HEK293 (cell line): ENCODE results near the gene EEIG2.
"Not testable (repeated sequence)": the region's sequence is repeated elsewhere in the genome, so short reads cannot be mapped to it uniquely, and the experiment has no call there.

Source experiments
- CTCF ChIA-PET: fragments of 350-600 bp; formaldehyde crosslinking; extraction: SDS; loops from one replicate; lab custom pipeline; 2021; ENCODE audit warnings: antibody characterized with exemption; lab: Yijun Ruan, JAX
- POLR2A ChIA-PET: fragments of 300-600 bp; formaldehyde crosslinking; extraction: SDS; loops from one replicate; lab custom pipeline; 2020; ENCODE audit warnings: antibody characterized with exemption, inconsistent platforms; lab: Yijun Ruan, JAX
- H3K27ac ChIP-seq: fragments of 200-500 bp; sonication (Bioruptor generic); 2 replicates; pipeline ENCODE4 v1.5.1; 2014; ENCODE audit warnings: low read depth, low read length, control low read depth, inconsistent platforms; ENCODE audit errors: extremely low read depth
- H3K36me3 ChIP-seq, 2 experiments: fragments of 200-500 bp in 1 of 2; sonication (Bioruptor generic) in 1 of 2; 1 replicate in 1 of 2; 2 replicates in 1 of 2; pipeline ENCODE4 v1.5.1; 2014 to 2017; ENCODE audit warnings: inconsistent platforms in 2 of 2, low read length in 2 of 2; ENCODE audit not compliant: control insufficient read depth in 2 of 2, insufficient read depth in 1 of 2
- H3K4me1 ChIP-seq: fragments of 200-500 bp; sonication (Bioruptor generic); 2 replicates; pipeline ENCODE4 v1.5.1; 2014; ENCODE audit warnings: mild to moderate bottlenecking, low read length, inconsistent platforms; ENCODE audit not compliant: control insufficient read depth, insufficient read depth
- H3K4me3 ChIP-seq: 2 replicates; pipeline ENCODE4 v1.5.1; 2011; ENCODE audit warnings: low read depth, mild to moderate bottlenecking, control low read depth, low read length, moderate library complexity
- H3K9me3 ChIP-seq: fragments of 200-500 bp; sonication (Bioruptor generic); 2 replicates; pipeline ENCODE4 v1.5.1; 2014; ENCODE audit warnings: low read depth, low read length, inconsistent platforms; ENCODE audit not compliant: control insufficient read depth, insufficient read depth
- SP3 ChIP-seq: fragments of 450-650 bp; formaldehyde crosslinking; IDR thresholded peaks from 2 replicates; pipeline ENCODE4 v1.5.1; 2016; ENCODE audit warnings: missing biosample characterization, missing genetic modification characterization
- ZNF174 ChIP-seq: fragments of 450-650 bp; formaldehyde crosslinking; IDR thresholded peaks from 2 replicates; pipeline ENCODE4 v1.5.0; 2017; ENCODE audit warnings: missing biosample characterization, mild to moderate bottlenecking, missing genetic modification characterization
- ZNF791 ChIP-seq: fragments of 450-650 bp; formaldehyde crosslinking; IDR thresholded peaks from 2 replicates; pipeline ENCODE4 v1.5.1; 2016; ENCODE audit warnings: missing biosample characterization, missing genetic modification characterization
- TF ChIP-seq, protein P1 (sequence below): fragments of 450-650 bp; formaldehyde crosslinking; IDR thresholded peaks from 2 replicates; pipeline ENCODE4 v1.5.1; 2016; ENCODE audit warnings: missing biosample characterization, missing genetic modification characterization
- TF ChIP-seq, protein P2 (sequence below): fragments of 450-650 bp; formaldehyde crosslinking; IDR thresholded peaks from 2 replicates; pipeline ENCODE4; 2016; ENCODE audit warnings: missing biosample characterization, missing genetic modification characterization
- TF ChIP-seq, protein P3 (sequence below): fragments of 450-650 bp; formaldehyde crosslinking; IDR thresholded peaks from 2 replicates; pipeline ENCODE4 v1.5.1; 2016; ENCODE audit warnings: missing biosample characterization, missing genetic modification characterization
- TF ChIP-seq, protein P4 (sequence below): fragments of 450-650 bp; formaldehyde crosslinking; IDR thresholded peaks from 2 replicates; pipeline ENCODE4 v1.5.1; 2016; ENCODE audit warnings: missing biosample characterization, missing genetic modification characterization, borderline replicate concordance

EEIG2 gene

DNA sequence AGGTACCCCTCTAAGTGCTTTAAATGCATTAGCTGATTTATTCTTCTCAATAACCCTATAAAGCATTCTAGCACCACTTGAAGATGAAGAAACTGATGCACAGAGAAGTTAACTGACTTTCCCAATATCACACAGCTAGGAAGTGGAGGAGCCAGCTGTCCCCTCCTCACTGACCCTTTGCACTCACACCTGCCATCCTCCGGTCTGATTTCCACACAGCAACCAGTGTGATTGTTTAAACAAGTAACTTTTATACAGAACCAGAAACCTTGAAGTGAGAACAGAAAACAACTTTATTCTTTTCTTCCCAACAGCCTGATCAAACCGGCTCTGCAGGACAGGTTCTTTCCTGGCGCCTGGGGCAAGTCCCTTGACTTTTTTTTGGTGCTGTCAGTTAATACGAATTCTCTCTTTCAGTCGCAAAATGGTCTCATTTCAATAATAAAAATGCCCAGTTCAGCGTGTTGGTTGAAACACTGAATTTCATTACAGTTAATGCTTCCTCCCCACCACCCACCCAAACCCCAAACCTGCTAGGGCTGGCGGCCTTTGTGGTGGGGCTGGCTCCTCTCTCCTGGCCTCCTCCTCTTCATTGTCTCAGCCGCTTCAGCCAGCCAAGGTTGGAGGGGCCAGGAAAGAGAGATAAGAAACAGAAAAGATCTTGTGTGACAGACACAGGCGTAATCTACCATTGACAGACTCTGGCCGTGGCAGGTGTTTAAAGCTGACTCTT, 26.4 kb upstream of the EEIG2 start (continued):
- TF ChIP-seq, protein P1, sequence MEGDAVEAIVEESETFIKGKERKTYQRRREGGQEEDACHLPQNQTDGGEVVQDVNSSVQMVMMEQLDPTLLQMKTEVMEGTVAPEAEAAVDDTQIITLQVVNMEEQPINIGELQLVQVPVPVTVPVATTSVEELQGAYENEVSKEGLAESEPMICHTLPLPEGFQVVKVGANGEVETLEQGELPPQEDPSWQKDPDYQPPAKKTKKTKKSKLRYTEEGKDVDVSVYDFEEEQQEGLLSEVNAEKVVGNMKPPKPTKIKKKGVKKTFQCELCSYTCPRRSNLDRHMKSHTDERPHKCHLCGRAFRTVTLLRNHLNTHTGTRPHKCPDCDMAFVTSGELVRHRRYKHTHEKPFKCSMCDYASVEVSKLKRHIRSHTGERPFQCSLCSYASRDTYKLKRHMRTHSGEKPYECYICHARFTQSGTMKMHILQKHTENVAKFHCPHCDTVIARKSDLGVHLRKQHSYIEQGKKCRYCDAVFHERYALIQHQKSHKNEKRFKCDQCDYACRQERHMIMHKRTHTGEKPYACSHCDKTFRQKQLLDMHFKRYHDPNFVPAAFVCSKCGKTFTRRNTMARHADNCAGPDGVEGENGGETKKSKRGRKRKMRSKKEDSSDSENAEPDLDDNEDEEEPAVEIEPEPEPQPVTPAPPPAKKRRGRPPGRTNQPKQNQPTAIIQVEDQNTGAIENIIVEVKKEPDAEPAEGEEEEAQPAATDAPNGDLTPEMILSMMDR (tag by site-specific recombination): no peak

DNA sequence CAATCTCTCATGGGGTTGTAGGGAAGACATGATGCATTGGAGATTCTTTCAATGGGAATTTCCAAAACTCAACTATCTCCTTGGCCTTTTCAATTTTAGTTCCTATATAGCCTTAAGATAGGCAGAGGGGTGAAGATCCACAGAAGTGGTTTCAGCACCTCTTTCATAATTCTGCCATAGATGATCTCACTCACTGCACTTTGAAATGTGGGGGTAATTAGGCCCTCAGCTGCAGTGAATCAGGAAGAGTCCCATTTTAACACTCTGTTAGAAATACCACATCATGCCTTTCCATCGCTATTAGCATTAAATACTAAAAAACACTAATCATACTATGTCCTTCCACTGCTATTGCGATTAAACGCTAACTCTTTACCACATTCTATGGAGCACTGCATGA, 25.1 kb upstream of the EEIG2 start:
- no peak overlapping the region for H3K27ac ChIP-seq
- TF ChIP-seq, protein P2, sequence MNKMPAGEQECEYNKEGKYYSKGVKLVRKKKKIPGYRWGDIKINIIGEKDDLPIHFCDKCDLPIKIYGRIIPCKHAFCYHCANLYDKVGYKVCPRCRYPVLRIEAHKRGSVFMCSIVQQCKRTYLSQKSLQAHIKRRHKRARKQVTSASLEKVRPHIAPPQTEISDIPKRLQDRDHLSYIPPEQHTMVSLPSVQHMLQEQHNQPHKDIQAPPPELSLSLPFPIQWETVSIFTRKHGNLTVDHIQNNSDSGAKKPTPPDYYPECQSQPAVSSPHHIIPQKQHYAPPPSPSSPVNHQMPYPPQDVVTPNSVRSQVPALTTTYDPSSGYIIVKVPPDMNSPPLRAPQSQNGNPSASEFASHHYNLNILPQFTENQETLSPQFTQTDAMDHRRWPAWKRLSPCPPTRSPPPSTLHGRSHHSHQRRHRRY (tag by site-specific recombination): no peak
- TF ChIP-seq ZNF791 (tag by site-specific recombination): no peak
- no peak for TF ChIP-seq SP3 (tag by site-specific recombination)
- TF ChIP-seq, protein P3, sequence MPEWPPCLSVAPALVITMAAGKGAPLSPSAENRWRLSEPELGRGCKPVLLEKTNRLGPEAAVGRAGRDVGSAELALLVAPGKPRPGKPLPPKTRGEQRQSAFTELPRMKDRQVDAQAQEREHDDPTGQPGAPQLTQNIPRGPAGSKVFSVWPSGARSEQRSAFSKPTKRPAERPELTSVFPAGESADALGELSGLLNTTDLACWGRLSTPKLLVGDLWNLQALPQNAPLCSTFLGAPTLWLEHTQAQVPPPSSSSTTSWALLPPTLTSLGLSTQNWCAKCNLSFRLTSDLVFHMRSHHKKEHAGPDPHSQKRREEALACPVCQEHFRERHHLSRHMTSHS: no peak
- TF ChIP-seq ZNF174 (tag by site-specific recombination): no peak
- TF ChIP-seq, protein P4, sequence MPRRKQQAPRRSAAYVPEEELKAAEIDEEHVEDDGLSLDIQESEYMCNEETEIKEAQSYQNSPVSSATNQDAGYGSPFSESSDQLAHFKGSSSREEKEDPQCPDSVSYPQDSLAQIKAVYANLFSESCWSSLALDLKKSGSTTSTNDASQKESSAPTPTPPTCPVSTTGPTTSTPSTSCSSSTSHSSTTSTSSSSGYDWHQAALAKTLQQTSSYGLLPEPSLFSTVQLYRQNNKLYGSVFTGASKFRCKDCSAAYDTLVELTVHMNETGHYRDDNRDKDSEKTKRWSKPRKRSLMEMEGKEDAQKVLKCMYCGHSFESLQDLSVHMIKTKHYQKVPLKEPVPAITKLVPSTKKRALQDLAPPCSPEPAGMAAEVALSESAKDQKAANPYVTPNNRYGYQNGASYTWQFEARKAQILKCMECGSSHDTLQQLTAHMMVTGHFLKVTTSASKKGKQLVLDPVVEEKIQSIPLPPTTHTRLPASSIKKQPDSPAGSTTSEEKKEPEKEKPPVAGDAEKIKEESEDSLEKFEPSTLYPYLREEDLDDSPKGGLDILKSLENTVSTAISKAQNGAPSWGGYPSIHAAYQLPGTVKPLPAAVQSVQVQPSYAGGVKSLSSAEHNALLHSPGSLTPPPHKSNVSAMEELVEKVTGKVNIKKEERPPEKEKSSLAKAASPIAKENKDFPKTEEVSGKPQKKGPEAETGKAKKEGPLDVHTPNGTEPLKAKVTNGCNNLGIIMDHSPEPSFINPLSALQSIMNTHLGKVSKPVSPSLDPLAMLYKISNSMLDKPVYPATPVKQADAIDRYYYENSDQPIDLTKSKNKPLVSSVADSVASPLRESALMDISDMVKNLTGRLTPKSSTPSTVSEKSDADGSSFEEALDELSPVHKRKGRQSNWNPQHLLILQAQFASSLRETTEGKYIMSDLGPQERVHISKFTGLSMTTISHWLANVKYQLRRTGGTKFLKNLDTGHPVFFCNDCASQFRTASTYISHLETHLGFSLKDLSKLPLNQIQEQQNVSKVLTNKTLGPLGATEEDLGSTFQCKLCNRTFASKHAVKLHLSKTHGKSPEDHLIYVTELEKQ: no peak

DNA sequence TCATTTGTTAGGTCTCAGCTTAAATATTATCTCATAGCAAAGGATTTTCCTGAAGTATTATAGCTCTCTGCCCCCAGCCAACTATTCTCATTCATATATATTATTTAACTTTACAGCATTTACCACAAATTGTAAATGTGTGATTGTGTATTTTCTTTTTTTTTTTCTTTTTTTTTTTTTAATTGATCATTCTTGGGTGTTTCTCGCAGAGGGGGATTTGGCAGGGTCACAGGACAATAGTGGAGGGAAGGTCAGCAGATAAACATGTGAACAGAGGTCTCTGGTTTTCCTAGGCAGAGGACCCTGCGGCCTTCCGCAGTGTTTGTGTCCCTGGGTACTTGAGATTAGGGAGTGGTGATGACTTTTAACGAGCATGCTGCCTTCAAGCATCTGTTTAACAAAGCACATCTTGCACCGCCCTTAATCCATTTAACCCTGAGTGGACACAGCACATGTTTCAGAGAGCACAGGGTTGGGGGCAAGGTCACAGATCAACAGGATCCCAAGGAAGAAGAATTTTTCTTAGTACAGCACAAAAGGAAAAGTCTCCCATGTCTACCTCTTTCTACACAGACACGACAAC, 24.5 kb upstream of the EEIG2 start:
- H3K27ac ChIP-seq, H3K36me3 ChIP-seq, H3K4me3 ChIP-seq, H3K9me3 ChIP-seq, H3K4me1 ChIP-seq, POLR2A ChIA-PET: not testable (repeated sequence)
- CTCF ChIA-PET: interaction anchor here (0.5 kb wide), 1 partner anchor 583 kb away, joined by 8 read pairs; no protein-coding TSS in a partner anchor

More for the DNA sequence above, 25.1 kb upstream of the EEIG2 start:
- no peaks in the 10 kb centered on the region for H3K9me3 ChIP-seq
- no peaks in the 10 kb centered on the region for H3K4me1 ChIP-seq
- ChIA-PET POLR2A (no interaction called here), CTCF (no interaction called here)
- no peak overlapping the region for H3K4me3 ChIP-seq
- no peaks in the 10 kb centered on the region for H3K36me3 ChIP-seq

DNA sequence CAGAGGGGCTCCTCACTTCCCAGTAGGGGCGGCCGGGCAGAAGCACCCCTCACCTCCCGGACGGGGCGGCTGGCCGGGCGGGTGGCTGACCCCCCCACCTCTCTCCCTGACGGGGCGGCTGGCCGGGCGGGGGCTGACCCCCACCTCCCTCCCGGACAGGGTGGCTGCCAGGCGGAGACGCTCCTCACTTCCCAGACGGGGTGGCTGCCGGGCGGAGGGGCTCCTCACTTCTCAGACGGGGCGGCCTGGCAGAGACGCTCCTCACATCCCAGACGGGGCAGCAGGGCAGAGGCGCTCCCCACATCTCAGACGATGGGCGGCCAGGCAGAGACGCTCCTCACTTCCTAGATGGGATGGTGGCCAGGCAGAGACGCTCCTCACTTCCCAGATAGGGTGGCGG, 23.9 kb upstream of the EEIG2 start:
- H3K4me1 ChIP-seq, CTCF ChIA-PET, H3K27ac ChIP-seq, H3K4me3 ChIP-seq, H3K36me3 ChIP-seq, POLR2A ChIA-PET, H3K9me3 ChIP-seq: not testable (repeated sequence)
